B cell (primary cell): ENCODE results near the gene CHST9. TPM values are rescaled to one million over a fixed set of nuclear protein-coding genes. Genes with fewer than 3 reads are reported as not detected.

Experiments used
- ATAC-seq: fragments of 200-7000 bp; cut with Tn5 transposase; one replicate; pipeline ENCODE4 v1.10.0; 2021; ENCODE audit warnings: low read depth, mild to moderate bottlenecking, moderate number of reproducible peaks, moderate library complexity
- CTCF ChIA-PET: fragments of 350-600 bp; sonication (Branson Sonifier 250); formaldehyde crosslinking; loops from one replicate; lab custom pipeline; 2021; ENCODE audit warnings: antibody characterized with exemption, inconsistent platforms; lab: Charles Lee
- POLR2A ChIA-PET: fragments of 350-600 bp; sonication (Branson Sonifier 250); formaldehyde crosslinking; loops from one replicate; lab custom pipeline; 2021; ENCODE audit warnings: antibody characterized with exemption; lab: Charles Lee
- DNase-seq: peaks from one replicate; pipeline ENCODE4 v3.0.0; 2013
- H2AFZ ChIP-seq: 2 replicates; pipeline ENCODE4 v1.6.1; 2012; ENCODE audit warnings: mild to moderate bottlenecking, low read depth, low read length; ENCODE audit not compliant: insufficient read depth, poor library complexity, severe bottlenecking
- H3K27ac ChIP-seq, 2 donors: 1 replicate in 1 of 2; 2 replicates in 1 of 2; pipeline ENCODE4 v1.5.1; 2012 to 2013; ENCODE audit warnings: low read length in 2 of 2, mild to moderate bottlenecking in 2 of 2, moderate library complexity in 1 of 2
- H3K27me3 ChIP-seq, 4 experiments: fragments of 200-600 bp in 1 of 4; sonication (generic) in 1 of 4; replicated peaks in 1 of 4; 1 replicate in 2 of 4; 2 replicates in 2 of 4; pipeline versions ENCODE4 v1.6.1 to v1.7.0; 2013 to 2016; ENCODE audit warnings: low read length in 3 of 4, mild to moderate bottlenecking in 2 of 4, mixed read lengths in 1 of 4, moderate library complexity in 1 of 4; ENCODE audit not compliant: insufficient read depth in 4 of 4, control insufficient read depth in 3 of 4; ENCODE audit errors: control extremely low read depth in 1 of 4
- H3K36me3 ChIP-seq, 2 experiments: replicated peaks in 1 of 2; 1 replicate in 1 of 2; 2 replicates in 1 of 2; pipeline versions ENCODE4 v1.6.1 to v1.7.1; 2013; ENCODE audit warnings: low read length in 1 of 2; ENCODE audit not compliant: insufficient read depth in 2 of 2, control insufficient read depth in 1 of 2; ENCODE audit errors: control extremely low read depth in 1 of 2, extremely low read depth in 1 of 2
- H3K4me1 ChIP-seq, 2 donors: fragments of 200-600 bp in 1 of 2; sonication (generic) in 1 of 2; 1 replicate in 1 of 2; 2 replicates in 1 of 2; pipeline versions ENCODE4 v1.5.1 to v1.6.1; 2013 to 2017; ENCODE audit warnings: low read length in 2 of 2; ENCODE audit not compliant: control insufficient read depth in 2 of 2, insufficient read depth in 2 of 2
- H3K4me2 ChIP-seq: replicated peaks from 2 replicates; pipeline ENCODE3; 2012; ENCODE audit warnings: mild to moderate bottlenecking, low read depth, low read length; ENCODE audit not compliant: poor library complexity, severe bottlenecking
- H3K4me3 ChIP-seq, 5 experiments: fragments of 200-600 bp in 1 of 5; sonication (generic) in 1 of 5; 1 replicate in 3 of 5; 2 replicates in 2 of 5; pipeline versions ENCODE4 v1.5.1 to v1.7.0; 2011 to 2016; ENCODE audit warnings: low read length in 4 of 5, mild to moderate bottlenecking in 4 of 5, low read depth in 2 of 5, control low read depth in 1 of 5, moderate library complexity in 1 of 5; ENCODE audit not compliant: insufficient read depth in 1 of 5; ENCODE audit errors: control extremely low read depth in 1 of 5, extremely low read depth in 1 of 5
- H3K79me2 ChIP-seq: fragments of 200-600 bp; sonication (generic); one replicate; pipeline ENCODE4 v1.6.0; 2016; ENCODE audit warnings: low read length; ENCODE audit not compliant: control insufficient read depth, insufficient read depth
- H3K9ac ChIP-seq: fragments of 200-600 bp; sonication (generic); 2 replicates; pipeline ENCODE4 v1.6.1; 2017; ENCODE audit warnings: mild to moderate bottlenecking, low read length, moderate library complexity
- H3K9me3 ChIP-seq, 3 donors: one replicate each; pipeline versions ENCODE4 v1.6.1 to v1.7.1; 2013; ENCODE audit warnings: low read length in 2 of 3; ENCODE audit not compliant: control insufficient read depth in 2 of 3, insufficient read depth in 1 of 3; ENCODE audit errors: control extremely low read depth in 1 of 3
- H4K20me1 ChIP-seq: 2 replicates; pipeline ENCODE4 v1.6.0; 2012; ENCODE audit warnings: mild to moderate bottlenecking, low read length; ENCODE audit not compliant: insufficient read depth, control insufficient read depth, poor library complexity, severe bottlenecking
- H3K27ac Mint-ChIP-seq: one replicate; pipeline ENCODE4 v1.8.0; 2021; ENCODE audit warnings: mixed read lengths
- H3K27me3 Mint-ChIP-seq: one replicate; pipeline ENCODE4 v1.8.0; 2021; ENCODE audit warnings: mixed read lengths
- H3K4me1 Mint-ChIP-seq: one replicate; pipeline ENCODE4 v1.8.0; 2021; ENCODE audit warnings: mixed read lengths
- H3K4me3 Mint-ChIP-seq: one replicate; pipeline ENCODE4 v1.8.0; 2021; ENCODE audit warnings: mixed read lengths
- H3K9me3 Mint-ChIP-seq: one replicate; pipeline ENCODE4 v1.8.0; 2022; ENCODE audit warnings: mixed read lengths; ENCODE audit not compliant: insufficient read depth
- EZH2 ChIP-seq: IDR thresholded peaks from 2 replicates; pipeline ENCODE4 v1.6.1; 2012; ENCODE audit warnings: borderline replicate concordance, low read depth, mild to moderate bottlenecking, moderate library complexity, low read length; ENCODE audit not compliant: insufficient read depth, poor library complexity, severe bottlenecking
- WGBS: methylation state at CpG from one replicate; pipeline ENCODE4 v1.1.5; 2013; ENCODE audit warnings: missing lambda C conversion rate; ENCODE audit not compliant: insufficient coverage; 5-methylcytosine and 5-hydroxymethylcytosine counted together
- intact Hi-C: fragments of 100-400 bp; cut with micrococcal nuclease; formaldehyde crosslinking; loops from one replicate; pipeline ENCODE4 v1.10.0; 2022
- polyA plus RNA-seq: library from polyadenylated mRNA; depleted of rRNA; stranded (reverse); fragments of >200 nt; gene quantifications from 2 replicates; pipeline ENCODE4 v1.2.3, GENCODE V29; 2012
- total RNA-seq, 2 donors: library from RNA; stranded (reverse); fragments of 120-200 nt in 1 of 2; gene quantifications; 1 replicate in 1 of 2; 2 replicates in 1 of 2; pipeline versions ENCODE4 v1.2.3 to v1.2.4, GENCODE V29; 2013 to 2022
- TF ChIP-seq, protein P1 (sequence below): fragments of 200-600 bp; IDR thresholded peaks from one replicate; pipeline ENCODE4 v1.8.0; 2022; ENCODE audit warnings: antibody characterized with exemption, mild to moderate bottlenecking

CHST9 gene
- total and polyA plus RNA-seq, 2 donors (not counting 1 experiment from before 2014, with no cell fraction given): not detected

DNA sequence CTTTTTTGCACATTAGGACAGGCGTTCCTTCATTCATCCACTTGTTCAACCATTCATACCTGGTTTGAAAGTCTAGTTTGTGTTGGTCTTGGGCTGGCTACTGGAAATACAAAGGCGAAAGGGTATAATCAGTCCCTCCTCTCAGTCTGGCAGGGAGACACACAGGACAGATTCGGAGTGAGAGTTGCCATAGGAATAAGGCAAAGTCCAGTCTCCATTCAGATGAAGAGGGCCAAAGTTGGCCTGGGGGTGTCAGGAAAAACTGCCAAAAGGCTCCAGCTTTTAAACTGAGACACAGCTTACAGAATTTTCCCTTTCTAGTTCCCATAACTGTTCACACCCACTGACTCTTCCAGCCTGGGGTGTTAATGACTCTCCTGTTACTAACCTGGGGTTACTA lies 223.3 kb downstream of the CHST9 start:
- Histone ChIP-seq H3K9me3 (no peaks in the 10 kb centered on the region), H3K36me3 (no peaks in the 10 kb centered on the region), H3K4me1 (no peaks in the 10 kb centered on the region), H3K27ac (no peak overlapping the region), H3K79me2 (no peaks in the 10 kb centered on the region), H3K4me3 (no peak overlapping the region), H3K27me3 (no peaks in the 10 kb centered on the region), H2AFZ (no peak overlapping the region), H3K9ac (no peak overlapping the region), H4K20me1 (no peaks in the 10 kb centered on the region), H3K4me2 (no peak overlapping the region)
- H3K4me1 Mint-ChIP-seq: no peaks in the 10 kb centered on the region
- no peak for DNase-seq
- intact Hi-C loops: no loop called here
- 100% methylated on average over 1 of the region's 3 CpGs for WGBS
- ChIA-PET CTCF (no interaction called here), POLR2A (no interaction called here)
- H3K27me3 Mint-ChIP-seq: no peaks in the 10 kb centered on the region
- H3K9me3 Mint-ChIP-seq: no peaks in the 10 kb centered on the region
- H3K4me3 Mint-ChIP-seq: no peak overlapping the region
- ATAC-seq: no peak
- no peak overlapping the region for H3K27ac Mint-ChIP-seq
- TF ChIP-seq EZH2: no peak
- TF ChIP-seq, protein P1, sequence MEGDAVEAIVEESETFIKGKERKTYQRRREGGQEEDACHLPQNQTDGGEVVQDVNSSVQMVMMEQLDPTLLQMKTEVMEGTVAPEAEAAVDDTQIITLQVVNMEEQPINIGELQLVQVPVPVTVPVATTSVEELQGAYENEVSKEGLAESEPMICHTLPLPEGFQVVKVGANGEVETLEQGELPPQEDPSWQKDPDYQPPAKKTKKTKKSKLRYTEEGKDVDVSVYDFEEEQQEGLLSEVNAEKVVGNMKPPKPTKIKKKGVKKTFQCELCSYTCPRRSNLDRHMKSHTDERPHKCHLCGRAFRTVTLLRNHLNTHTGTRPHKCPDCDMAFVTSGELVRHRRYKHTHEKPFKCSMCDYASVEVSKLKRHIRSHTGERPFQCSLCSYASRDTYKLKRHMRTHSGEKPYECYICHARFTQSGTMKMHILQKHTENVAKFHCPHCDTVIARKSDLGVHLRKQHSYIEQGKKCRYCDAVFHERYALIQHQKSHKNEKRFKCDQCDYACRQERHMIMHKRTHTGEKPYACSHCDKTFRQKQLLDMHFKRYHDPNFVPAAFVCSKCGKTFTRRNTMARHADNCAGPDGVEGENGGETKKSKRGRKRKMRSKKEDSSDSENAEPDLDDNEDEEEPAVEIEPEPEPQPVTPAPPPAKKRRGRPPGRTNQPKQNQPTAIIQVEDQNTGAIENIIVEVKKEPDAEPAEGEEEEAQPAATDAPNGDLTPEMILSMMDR: no peak

DNA sequence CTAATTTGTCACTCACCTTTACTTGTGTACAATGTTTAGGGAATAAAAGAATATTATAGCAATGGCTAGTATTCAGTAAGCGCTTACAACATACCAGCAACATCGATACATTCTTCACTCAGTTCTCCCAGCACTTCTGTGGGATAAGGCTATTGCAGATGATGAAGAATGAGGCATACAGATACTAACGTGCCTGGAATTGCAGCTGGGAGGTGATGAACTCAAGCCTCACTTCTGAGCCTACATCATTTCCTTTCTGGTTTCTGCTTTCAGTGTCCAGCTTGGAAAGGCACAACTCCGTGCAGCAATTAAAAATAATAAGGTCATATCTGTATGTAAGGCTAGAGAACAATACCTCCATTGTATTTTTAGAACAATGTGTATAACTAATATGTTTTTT lies 224.2 kb downstream of the CHST9 start:
- Histone ChIP-seq H3K27me3 (no peaks in the 10 kb centered on the region), H3K27ac (no peak overlapping the region), H3K4me2 (no peak overlapping the region), H3K36me3 (no peaks in the 10 kb centered on the region), H3K4me3 (no peak overlapping the region), H2AFZ (no peak overlapping the region), H4K20me1 (no peaks in the 10 kb centered on the region), H3K9me3 (no peaks in the 10 kb centered on the region), H3K9ac (no peak overlapping the region), H3K79me2 (no peaks in the 10 kb centered on the region), H3K4me1 (no peaks in the 10 kb centered on the region)
- WGBS: no CpG with 5 or more reads among the region's 4 CpGs
- no peak overlapping the region for H3K27ac Mint-ChIP-seq
- TF ChIP-seq EZH2: no peak
- TF ChIP-seq, protein P1: no peak
- ChIA-PET CTCF (no interaction called here), POLR2A (no interaction called here)
- H3K4me1 Mint-ChIP-seq: no peaks in the 10 kb centered on the region
- no peak for ATAC-seq
- no peak for DNase-seq
- H3K9me3 Mint-ChIP-seq: no peaks in the 10 kb centered on the region
- no peaks in the 10 kb centered on the region for H3K27me3 Mint-ChIP-seq
- intact Hi-C loops: no loop called here
- no peak overlapping the region for H3K4me3 Mint-ChIP-seq
